Measurements from ENCODE around the gene SUMO2.
"Not testable (repeated sequence)": the region's sequence is repeated elsewhere in the genome, so short reads cannot be mapped to it uniquely, and the experiment has no call there.

SUMO2 gene

DNA sequence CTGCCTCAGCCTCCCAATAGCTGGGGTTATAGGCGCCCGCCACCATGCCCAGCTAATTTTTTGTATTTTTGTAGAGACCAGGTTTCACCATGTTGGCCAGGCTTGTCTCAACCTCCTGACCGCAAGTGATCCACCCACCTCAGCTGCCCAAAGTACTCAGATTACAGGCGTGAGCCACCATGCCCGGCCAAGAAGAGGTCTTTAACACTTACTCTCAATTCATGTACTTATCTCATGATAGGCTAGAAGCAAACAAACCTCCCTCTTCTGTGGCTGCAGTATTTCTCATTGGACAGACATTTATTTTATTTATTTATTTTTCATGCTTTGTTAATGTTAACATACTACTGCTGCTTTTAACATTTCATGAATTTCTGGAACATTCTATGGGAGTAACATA is 44.2 kb downstream of the SUMO2 start:
- DNase-seq, result no peak

DNA sequence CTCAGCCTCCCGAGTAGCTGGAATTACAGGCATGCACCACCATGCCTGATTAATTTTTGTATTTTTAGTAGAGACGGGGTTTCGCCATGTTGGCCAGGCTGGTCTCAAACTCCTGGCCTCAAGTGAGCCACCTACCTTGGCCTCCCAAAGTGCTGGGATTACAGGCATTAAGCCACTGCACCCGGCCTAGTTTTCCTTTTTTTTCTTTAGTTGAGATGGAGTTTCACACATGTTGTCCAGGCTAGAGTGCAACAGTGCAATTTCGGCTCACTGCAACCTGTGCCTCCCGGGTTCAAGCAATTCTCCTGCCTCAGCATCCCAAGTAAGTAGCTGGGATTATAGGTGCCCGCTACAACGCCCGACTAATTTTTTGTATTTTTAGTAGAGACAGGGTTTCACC is 45.0 kb downstream of the SUMO2 start:
- DNase-seq, result not testable (repeated sequence)

GRCh38 chr17:75135946-75136345 is 46.8 kb downstream of the SUMO2 start:
- no peak for DNase-seq

DNA sequence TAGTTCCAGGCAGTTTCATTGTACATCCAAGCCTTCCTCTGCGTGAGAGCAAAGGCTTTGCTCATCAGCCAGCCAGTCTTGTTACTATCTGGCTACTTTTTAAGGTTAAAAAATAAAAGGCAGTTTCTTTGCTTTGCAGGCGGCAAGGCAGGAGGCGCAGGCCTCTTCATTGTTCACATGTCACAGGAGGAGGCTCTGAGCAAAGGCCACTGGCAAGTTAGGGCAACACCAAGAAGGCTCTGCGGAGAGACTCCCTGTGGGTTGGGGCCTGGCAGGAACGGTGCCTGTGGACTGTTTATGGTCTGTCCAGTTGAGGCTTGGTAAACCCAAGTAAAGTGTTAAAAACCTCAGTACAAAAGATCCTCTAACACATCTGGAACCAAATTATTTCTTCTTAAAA is 47.3 kb downstream of the SUMO2 start:
- DNase-seq, result no peak

DNA sequence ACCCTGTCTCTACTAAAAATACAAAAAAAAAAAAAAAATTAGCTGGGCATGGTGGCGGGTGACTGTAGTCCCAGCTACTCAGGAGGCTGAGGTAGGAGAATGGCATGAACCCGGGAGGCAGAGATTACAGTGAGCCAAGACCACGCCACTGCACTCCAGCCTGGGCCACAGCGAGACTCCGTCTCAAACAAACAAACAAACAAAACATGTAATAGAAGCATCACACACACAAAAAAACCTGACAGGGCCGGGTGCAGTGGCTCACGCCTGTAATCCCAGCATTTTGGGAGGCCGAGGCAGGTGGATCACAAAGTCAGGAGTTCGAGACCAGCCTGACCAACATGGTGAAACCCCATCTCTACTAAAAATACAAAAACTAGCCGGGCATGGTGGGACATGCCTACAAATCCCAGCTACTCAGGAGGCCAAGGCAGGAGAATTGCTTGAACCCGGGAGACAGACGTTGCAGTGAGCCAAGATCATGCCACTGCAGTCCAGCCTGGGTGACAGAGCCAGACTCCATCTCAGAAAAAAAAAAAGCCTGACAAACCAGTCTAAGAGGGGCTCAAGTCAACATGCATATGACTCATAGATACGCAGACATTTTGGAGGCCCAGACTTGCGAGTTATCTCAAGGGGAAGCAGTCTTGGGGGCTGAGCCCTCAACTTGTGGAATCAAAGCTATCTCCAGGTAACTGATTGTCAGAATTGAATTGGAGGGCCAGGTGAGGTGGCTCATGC is 49.0 kb downstream of the SUMO2 start:
- DNase-seq, result not testable (repeated sequence)

GRCh38 chr17:75133001-75133400 is 49.8 kb downstream of the SUMO2 start:
- DNase-seq, result no peak

DNA sequence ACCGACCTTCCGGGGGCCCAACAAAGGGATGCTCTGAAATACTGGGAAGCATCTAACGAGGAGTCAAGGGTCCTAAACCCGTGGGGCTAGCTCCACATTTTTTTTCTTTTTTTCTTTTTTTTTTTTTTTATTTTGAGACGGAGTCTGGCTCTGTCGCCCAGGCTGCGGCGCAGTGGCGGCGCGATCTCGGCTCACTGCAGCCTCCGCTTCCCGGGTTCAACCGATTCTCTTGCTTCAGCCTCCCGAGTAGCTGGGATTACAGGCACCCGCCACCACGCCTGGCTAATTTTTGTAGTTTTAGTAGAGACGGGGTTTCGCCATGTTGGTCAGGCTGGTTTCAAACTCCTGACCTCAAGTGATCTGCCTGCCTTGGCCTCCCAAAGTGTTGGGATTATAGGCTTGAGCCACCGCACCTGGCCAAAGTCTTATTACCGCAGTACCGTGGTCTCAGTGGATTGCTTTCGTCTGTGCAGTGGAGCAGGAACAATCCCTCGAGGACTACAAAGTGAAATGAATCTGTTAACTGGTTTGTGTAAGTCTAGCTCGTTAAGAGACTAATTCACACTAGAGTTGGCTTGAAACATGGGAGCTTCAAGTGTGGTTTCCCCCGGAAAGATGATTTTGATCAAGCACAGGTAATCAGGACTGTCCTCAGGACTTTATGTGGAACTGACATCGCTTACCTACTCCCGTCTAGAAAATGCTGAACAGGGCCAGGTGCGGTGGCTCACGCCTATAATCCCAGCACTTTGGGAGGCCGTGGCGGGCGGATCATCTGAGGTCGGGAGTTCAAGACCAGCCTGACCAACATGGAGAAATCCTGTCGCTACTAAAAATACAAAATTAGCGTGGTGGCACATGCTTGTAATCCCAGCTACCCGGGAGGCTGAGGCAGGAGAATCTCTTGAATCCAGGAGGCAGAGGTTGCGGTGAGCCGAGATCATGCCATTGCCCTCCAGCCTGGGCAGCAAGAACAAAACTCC is 50.5 kb downstream of the SUMO2 start:
- not testable (repeated sequence) for DNase-seq

- peak; percentile 45 for DNase-seq
Measured at GRCh38 chr17:75131278-75132017, 51.3 kb downstream of the SUMO2 start, which contains the start of gene NT5C. NT5C (minus strand) TSS chr17:75131742; CDS start chr17:75131707, 35 bp downstream.

DNA sequence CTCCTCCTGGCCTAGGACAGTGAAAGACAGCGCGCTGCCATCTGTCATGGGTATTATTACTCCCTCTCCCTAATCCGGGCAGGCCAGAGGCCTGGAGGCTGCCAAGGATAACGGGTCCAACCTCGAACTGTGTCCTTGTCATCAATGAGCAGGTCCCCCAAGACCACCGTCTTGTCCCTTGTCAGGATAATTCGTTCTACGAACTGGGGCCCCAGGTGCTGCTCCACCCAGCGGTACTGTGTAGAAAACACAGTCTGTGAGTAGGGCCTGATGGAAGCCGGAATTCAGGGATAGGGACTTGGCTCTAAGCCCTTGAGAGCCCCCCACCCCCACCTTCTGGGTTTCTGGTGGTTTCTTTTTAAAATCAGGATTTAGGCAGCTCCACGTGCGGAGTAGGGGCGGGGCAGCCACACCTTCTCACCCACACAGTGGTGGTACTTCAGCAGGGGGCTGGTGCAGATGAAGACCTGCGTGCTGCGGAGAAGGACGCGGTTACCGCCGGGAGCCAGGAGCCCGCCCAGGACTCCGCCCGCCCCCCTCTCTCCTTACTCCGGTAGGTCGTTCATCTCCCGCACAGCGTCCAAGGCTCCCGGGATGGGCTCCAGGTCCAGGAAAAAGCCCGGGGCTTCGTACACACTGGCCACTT is 52.0 kb downstream of the SUMO2 start:
- peak; percentile 22 for DNase-seq

DNA sequence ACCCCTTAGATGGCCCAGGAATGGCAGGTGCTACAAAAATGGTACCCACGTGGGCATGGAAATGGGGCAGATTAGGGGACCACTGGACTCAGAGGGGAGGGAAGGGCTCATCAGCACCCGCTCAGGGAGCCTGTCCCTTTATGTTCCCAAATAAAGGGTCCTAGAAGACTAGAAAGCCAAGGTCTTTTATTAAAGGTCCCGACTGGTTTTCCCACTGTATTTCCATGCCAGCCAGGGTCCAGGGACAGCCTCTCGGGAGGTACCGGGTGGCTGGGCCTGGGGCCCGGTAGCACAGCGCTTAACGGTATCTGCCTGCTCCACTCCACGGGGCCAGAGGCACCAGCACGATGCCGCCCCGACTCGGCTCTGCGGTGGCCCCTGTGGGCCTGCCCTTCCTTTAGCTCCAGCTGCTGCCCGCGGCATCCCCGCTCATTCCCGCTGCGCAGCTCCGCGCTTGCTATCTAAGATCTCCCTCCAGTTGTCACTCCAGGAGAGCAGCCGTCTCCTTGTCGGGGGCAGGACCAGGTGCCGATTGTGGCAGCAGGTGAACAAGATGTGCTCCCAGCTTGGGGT is 52.6 kb downstream of the SUMO2 start:
- no peak for DNase-seq

DNA sequence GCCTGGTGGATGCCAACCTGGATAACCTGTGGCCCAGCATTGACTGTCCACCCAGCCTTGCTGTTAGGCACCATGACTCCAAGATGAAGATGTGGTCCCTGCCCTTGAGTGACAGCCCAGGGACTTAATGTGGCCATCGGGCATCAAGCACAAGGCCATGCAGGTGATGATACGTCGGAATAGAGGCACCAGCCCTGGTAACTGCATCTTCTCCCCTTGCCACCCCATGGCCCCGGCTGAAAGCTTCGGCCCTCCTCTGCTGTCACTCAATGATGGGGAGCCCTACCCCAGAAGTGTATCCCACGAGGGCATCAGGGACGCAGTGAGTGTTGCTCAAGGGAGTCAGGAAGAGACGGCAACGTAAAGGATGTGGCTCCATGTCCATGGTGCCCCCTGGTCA is 53.2 kb downstream of the SUMO2 start:
- DNase-seq, result no peak

GRCh38 chr17:75128694-75129505 is 53.9 kb downstream of the SUMO2 start:
- DNase-seq, result no peak

DNA sequence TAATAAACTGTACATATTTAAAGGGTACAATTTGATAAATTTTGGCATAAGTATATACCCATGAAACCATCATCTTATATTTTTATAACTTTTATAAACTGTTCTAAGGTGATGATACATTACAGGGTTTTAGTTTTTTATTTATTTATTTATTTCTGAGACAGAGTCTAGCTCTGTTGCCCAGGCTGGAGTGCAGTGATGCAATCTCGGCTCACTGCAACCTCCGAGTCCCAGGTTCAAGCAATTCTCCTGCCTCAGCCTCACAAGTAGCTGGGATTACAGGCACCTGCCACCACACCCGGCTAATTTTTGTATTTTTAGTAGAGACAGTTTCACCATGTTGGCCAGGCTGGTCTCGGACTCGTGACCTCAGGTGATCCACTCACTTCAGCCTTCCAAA is 54.8 kb downstream of the SUMO2 start:
- DNase-seq, result not testable (repeated sequence)

DNA sequence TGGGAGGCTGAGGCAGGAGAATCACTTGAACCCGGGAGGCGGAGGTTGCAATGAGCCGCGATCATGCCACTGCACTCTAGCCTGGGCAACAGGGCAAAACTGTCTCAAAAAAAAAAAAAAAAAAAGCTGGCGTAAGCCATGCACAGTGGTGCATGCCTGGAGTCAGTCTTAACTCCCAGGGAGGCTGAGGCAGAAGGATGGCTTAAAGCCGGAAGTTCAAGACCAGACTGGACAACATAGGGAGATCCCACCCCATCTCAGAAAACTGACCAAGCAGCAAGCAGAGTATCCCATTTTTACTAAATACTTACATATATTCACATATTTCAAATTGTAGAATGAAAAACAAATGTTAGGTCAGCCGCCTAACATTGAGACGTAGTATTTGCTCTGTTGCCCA is 55.8 kb downstream of the SUMO2 start:
- DNase-seq, result no peak

DNA sequence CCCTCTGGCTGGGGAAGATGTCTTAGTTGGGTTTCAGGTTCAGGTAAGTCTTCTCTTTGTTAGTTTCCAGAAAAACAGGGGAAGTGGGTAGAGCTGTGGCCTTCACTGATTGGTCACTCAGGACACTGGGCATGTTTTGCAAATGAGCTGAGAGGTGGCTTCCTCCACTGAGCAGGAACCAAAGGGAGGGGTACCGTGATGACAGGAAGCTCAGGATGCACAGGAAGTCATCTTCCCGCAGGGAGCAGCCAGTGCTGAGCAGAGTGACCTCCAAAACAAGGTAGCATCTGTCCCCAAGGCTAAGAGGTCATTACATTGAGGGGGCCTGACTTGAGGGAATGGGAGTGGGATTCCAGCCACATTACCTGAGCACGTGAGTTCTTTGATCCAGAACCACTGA is 56.8 kb downstream of the SUMO2 start:
- no peak for DNase-seq

DNA sequence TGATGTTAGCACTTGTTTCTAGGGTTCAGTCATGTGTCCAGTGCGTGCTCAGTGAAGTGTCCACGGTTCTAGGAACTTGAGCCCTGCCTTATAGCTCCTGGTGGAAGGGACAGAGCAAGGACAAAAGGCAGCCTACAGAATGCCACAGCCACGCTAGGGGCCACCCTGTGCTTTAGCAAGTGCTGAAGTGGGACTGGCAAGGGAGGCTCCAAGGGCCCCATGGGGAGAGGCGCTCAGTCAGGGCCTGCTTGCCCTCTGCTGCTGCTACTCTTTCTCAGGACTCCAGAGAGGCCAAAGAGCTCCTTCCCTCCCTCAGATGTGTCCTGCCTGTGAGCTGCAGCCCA is 58.0 kb downstream of the SUMO2 start:
- DNase-seq, result no peak

DNA sequence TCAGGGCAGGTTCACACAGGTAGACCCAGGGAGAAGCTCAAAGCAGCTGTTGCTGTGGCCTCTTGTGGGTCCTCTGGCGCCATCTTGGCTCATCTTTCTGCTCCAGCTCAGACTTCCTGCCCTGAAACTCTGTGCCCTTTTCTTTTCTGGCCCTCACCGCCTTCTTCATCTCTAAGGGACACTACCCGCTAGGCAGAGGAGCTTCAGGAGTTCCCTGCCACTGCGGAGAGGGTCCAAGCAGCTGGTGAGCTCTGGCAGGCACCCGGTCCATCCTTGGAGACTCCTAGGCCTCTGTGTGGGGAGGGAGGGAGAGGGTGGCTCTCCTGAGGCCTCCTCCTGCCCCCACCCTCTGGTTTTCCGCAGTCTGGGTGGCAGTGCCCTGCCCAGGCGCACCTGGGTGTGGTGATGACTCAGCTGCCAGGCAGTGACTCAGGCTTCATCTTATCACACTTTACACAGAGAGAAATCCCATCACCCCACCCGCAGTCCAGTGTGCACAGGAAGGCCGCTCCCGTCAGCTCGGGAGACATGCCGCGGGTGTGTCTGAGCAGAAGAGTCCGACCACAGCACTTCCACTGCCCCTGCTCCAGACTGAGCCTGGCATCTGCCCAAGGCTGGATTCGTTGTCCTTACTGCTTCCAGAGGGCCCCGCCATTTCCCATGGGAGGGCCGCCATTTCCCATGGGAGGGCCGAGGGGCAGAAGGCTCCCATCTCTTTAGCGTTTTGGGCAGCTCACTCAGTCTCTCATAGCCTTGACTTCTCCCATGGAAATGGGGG is 58.5 kb downstream of the SUMO2 start:
- DNase-seq, result peak; percentile 55

DNA sequence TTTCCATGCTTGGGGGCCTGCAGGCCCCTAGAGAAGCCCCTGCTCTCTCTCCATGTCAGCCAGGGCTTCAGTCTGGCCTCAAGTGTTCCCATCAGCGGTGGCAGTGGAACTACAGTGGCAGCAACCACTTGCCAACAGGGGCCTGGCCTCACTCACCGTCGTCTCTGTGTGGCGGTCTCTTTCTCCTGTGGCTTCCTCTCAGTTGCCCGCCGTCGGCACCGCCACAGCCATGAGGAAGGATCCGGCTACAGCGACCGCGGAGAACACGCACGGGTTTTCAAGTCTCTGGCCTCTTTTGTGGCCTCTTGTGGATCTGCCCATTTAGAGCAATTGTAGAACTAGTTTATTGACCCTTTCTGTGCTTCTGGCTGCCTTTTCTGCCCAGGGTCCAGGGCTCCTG is 64.5 kb downstream of the SUMO2 start:
- no peak for DNase-seq

DNA sequence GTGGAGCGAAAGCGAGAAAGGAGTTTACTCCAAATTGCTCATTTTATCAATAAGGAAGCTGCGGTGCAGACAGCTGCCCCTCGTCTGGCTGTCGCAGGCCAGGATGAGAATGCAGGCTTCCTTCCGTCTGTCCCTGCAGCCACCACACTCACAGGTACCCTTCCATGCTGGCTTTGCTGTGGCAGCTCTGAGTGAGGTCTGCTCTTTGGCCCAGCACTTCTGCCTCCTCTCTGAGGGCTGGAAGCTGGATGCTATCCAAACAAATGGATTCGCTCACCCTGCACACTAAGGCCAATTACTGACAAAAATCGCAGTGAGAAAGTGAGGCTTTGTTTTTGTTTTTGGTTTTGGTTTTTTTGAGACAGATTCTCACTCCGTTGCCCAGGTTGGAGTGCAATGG is 66.0 kb downstream of the SUMO2 start:
- DNase-seq, result no peak
